NCI-H460 (cell line): ENCODE data around the gene PEMT. TPM values are rescaled to one million over a fixed set of nuclear protein-coding genes. Genes with fewer than 3 reads are reported as not detected.

Source experiments
- DNase-seq: peaks from one replicate; pipeline ENCODE4 v3.0.0-alpha.2; 2016; ENCODE audit warnings: low read depth; ENCODE audit errors: extremely low read depth
- total RNA-seq: library from RNA; depleted of rRNA; stranded (reverse); fragments of >200 nt; shearing (Covaris generic); gene quantifications from 2 replicates; pipeline ENCODE4 v1.2.3, GENCODE V29; 2014

Gene PEMT
- total RNA-seq, 1 experiment from 2014 or later, result 84.7 TPM

- DNase-seq, result no peak
These were observed 35.6 kb downstream of the PEMT start for GRCh38 chr17:17555906-17556305.

- no peak for DNase-seq
These were observed 36.4 kb downstream of the PEMT start for GRCh38 chr17:17555151-17555550.

GRCh38 chr17:17554266-17554665 lies 37.2 kb downstream of the PEMT start:
- no peak for DNase-seq

- no peak for DNase-seq
These were observed 38.0 kb downstream of the PEMT start for GRCh38 chr17:17553217-17554195.

DNA sequence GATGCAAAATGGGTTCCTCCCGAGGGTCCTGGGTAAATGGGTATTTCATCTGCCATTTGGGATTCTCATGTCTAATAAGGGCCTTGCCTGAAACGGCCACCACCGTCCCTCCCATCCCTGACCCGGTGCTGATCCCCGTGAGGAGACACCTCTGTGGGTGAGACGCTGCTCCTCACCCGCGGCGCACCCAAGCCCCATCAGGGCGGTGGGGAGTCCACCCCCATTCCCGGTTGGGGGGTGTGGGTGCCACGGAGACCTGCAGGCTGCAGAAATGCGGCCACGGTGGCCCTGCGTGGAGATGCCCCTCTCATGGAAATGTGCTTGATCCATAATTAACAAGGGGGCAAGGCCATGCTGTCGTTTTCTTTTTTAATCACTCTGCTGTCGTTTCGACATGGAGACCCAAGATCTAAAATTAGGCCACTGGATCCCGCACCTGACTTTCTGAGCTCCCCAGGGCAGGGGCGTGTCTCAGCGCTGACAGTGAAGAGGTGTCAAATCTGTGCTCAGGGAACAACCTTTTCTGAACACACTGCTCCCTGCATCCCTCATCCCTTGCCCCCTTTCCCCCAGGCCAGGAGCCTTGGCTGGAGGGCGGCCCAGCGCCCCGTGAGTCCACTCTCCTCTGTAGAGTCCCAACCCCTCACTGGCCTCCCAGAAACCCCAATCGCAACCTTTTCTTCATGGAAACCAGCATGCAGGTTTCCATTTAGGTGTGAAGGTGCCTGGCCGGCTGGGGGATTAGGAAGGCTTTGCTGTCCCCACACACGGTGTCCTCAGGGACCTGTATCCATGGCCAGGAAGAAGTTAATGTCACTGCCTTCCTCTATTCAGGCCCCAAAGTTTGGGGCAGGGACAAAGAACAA lies 38.9 kb downstream of the PEMT start:
- DNase-seq, result no peak

DNA sequence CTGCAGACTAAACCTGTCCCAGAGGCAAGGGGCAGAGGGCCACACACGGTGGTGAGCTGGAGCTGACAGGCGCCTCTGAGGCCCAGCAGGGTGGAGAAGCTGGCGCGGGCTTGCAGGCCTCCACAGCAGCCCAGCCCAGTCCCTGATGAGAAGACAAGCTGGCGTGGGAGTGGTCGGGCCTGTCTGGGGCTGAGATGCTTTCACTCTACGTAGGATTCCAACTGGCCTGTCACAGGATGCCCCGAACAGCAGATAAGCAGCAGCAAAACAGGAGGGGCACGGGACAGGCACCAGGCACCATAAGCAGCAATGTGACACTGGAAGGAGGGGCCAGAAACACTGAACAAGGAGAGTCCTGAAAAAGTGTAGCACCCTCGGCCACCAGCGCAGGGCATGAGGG lies 40.1 kb downstream of the PEMT start:
- DNase-seq, result no peak

- no peak for DNase-seq
These were observed 41.7 kb downstream of the PEMT start for GRCh38 chr17:17549732-17550366.

GRCh38 chr17:17548044-17548443 lies 43.5 kb downstream of the PEMT start:
- no peak for DNase-seq

- no peak for DNase-seq
These were observed 44.2 kb downstream of the PEMT start for GRCh38 chr17:17547210-17547764.

- no peak for DNase-seq
These were observed 44.9 kb downstream of the PEMT start for GRCh38 chr17:17546399-17547185.

DNA sequence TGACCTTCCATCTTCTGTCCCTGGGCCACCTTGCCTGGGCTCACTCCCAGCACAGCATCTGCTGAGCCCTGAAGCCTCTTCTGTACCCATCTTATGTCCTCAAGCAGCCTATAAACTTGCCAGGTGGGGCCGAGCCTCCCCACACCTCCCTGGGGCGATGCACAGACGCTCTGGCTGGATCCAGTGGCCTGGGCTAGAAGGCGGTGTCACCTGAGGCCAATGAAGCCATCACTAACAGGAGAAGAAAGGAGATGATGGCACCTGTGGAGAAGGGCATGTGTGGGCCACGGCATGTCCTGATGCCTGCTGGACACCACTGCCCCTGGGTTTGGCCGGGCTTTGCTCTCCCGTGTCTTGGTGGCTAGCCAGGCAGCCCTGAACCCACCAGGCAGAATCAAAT lies 45.5 kb downstream of the PEMT start:
- no peak for DNase-seq

DNA sequence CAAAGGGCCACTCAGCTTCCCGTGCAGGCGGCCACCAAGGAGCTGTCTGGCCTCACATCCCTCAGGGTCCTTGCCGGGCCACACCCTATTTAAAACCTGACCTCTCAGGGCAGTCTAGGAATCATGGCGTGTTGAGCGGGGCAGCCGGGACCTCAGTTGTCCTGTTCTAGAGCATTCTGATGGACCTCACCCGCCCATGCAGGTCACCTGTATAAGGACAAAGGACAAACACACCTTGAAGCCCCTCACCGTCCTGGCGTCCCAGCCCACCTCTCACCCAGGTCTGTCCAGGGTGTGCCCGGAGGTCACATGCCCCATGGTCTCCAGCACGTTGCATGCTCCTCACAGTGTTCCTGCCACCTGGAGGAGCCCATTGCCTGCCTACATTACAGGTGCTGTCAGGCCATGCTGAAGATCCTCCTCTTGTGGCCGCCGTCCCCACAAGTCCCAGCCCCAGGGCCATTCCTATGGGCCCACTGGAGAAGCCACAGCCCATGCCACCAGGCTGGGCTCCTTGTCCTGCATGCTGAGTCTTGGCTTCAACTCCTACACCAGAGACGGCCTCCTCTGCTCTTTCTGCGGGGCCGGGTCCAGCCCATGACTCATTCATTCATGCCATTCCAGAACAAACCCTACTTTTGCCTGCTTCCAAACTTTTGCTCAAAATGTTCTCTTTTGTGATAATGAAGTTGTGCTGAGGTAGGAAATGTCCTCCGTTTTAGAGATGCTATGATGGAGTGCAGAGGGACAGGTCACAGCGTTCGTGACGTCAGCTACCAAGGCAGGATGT lies 46.3 kb downstream of the PEMT start:
- DNase-seq, result no peak

DNA sequence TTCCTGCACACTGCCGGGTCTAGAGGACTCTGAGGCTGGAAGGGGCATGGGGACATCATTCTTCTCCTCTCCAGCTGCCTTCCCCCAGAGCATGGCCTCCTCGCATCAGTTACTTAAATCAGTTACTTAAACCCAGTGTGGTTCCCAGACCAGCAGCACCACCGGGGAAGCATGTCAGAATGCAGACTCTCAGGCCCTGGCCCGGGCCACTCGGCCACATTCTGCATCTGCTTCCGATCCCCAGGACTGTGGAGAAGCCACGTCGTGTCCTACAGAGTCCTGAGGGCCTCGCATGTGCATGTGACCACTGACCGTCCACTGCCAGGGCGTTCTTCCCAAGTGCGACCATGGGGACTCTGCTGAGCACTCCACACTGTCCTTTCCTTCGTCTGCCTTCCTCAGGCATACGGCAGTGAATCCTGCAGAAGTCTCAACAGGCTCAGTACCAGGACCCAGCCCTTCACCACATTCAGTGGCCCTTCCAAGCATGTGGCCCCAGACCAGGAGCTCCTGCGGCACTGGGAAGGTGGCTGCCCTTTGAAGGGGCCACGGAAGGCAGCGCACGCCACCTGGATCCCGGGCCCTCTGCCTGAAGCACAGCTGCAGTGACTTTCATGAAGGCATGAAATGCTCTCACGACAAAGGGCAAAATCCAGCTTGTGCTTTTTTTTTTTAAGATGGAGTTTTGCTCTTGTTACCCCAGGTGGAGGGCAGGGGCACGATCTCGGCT lies 48.4 kb downstream of the PEMT start:
- no peak for DNase-seq

- DNase-seq, result no peak
These were observed 49.9 kb downstream of the PEMT start for GRCh38 chr17:17541640-17542001.

GRCh38 chr17:17540935-17541639 lies 50.4 kb downstream of the PEMT start:
- DNase-seq, result no peak

DNA sequence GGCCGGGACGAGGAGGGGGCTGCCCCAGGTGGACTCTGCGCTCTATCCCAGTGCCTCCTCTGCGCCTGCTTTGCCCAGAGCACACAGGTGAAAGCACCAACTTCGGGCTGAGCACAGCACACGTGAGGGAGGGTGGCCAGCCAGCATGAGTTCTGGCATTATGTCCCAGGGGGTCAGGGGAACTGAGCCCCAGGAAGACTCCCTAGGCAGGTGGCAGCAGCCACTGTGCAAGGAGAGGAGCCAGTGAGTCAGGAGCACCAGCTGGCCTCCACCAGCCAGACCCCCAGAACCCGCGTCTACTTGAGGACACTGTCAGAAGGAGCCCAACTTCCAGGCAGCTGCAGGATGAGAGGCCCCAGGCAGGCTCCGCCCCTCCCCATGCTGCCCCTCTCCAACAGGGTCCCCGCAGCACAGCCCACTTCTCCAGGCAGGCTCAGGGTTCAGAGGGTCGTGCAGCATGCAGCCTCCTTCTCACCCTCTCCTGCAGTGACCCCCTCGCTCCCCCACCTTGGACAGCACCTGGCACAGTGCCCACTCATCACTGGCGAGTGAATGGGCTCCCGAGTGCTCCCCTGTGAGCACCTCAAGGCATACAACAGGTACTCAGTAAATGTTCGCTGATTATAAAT lies 51.1 kb downstream of the PEMT start:
- no peak for DNase-seq

GRCh38 chr17:17539591-17539990 lies 51.9 kb downstream of the PEMT start:
- no peak for DNase-seq
